CD4-positive, alpha-beta T cell (primary cell): ENCODE results near the gene HELT. TPM values are rescaled to one million over a fixed set of nuclear protein-coding genes. Genes with fewer than 3 reads are reported as not detected.
"Not testable (repeated sequence)": the region's sequence is repeated elsewhere in the genome, so short reads cannot be mapped to it uniquely, and the experiment has no call there.

Experiments
- ATAC-seq: fragments of 200-7000 bp; cut with Tn5 transposase; one replicate; pipeline ENCODE4 v1.10.0; 2022; ENCODE audit warnings: mild to moderate bottlenecking; ENCODE audit not compliant: poor library complexity
- CTCF ChIA-PET: fragments of 350-600 bp; sonication (Branson Sonifier 250); formaldehyde crosslinking; loops from one replicate; lab custom pipeline; 2021; ENCODE audit warnings: antibody characterized with exemption, inconsistent platforms; lab: Charles Lee
- POLR2A ChIA-PET: fragments of 350-600 bp; sonication (Branson Sonifier 250); formaldehyde crosslinking; loops from one replicate; lab custom pipeline; 2021; ENCODE audit warnings: antibody characterized with exemption, inconsistent platforms; lab: Charles Lee
- DNase-seq, 14 experiments: peaks; one replicate each; pipeline ENCODE4 v3.0.0-alpha.2; 2013 to 2020; ENCODE audit warnings: mixed read lengths in 2 of 14
- H3K27ac ChIP-seq, 2 donors: one replicate each; pipeline versions ENCODE4 v1.5.1 to v1.7.0; 2013; ENCODE audit warnings: low read length in 2 of 2, low read depth in 1 of 2, mild to moderate bottlenecking in 1 of 2
- H3K27me3 ChIP-seq, 2 experiments: 1 replicate in 1 of 2; 2 replicates in 1 of 2; pipeline versions ENCODE4 v1.6.1 to v1.7.0; 2013; ENCODE audit warnings: low read length in 2 of 2, control low read depth in 1 of 2, mild to moderate bottlenecking in 1 of 2, moderate library complexity in 1 of 2; ENCODE audit not compliant: insufficient read depth in 2 of 2, control insufficient read depth in 1 of 2
- H3K36me3 ChIP-seq: one replicate; pipeline ENCODE4 v1.6.1; 2013; ENCODE audit warnings: low read length, control low read depth; ENCODE audit not compliant: insufficient read depth
- H3K4me1 ChIP-seq: one replicate; pipeline ENCODE4 v1.6.1; 2013; ENCODE audit warnings: low read length, control low read depth; ENCODE audit not compliant: insufficient read depth
- H3K4me3 ChIP-seq: one replicate; pipeline ENCODE4 v1.5.1; 2013; ENCODE audit warnings: mild to moderate bottlenecking, low read length, moderate library complexity
- H3K9me3 ChIP-seq, 2 experiments: 1 replicate in 1 of 2; 2 replicates in 1 of 2; pipeline versions ENCODE4 v1.6.1 to v1.7.0; 2013; ENCODE audit warnings: low read length in 2 of 2, mild to moderate bottlenecking in 2 of 2, control low read depth in 1 of 2, moderate library complexity in 1 of 2; ENCODE audit not compliant: control insufficient read depth in 1 of 2, insufficient read depth in 1 of 2
- H3K27ac Mint-ChIP-seq: one replicate; pipeline ENCODE4 v1.8.0; 2020; ENCODE audit warnings: mixed read lengths
- H3K27me3 Mint-ChIP-seq: one replicate; pipeline ENCODE4 v1.8.0; 2021; ENCODE audit warnings: mixed read lengths
- H3K36me3 Mint-ChIP-seq: one replicate; pipeline ENCODE4 v1.8.0; 2021; ENCODE audit warnings: low read depth, mixed read lengths
- H3K4me1 Mint-ChIP-seq: one replicate; pipeline ENCODE4 v1.8.0; 2021; ENCODE audit warnings: low read depth, mixed read lengths
- H3K4me3 Mint-ChIP-seq: one replicate; pipeline ENCODE4 v1.8.0; 2020; ENCODE audit warnings: mild to moderate bottlenecking, mixed read lengths
- H3K9me3 Mint-ChIP-seq: one replicate; pipeline ENCODE4 v1.8.0; 2020; ENCODE audit warnings: mixed read lengths
- CTCF ChIP-seq: fragments of 200-600 bp; IDR thresholded peaks from one replicate; pipeline ENCODE4 v1.8.0; 2022; ENCODE audit warnings: antibody characterized with exemption, mild to moderate bottlenecking
- intact Hi-C, 2 experiments: fragments of 100-400 bp; cut with DNase I in 1 of 2; cut with micrococcal nuclease in 1 of 2; formaldehyde crosslinking; loops; one replicate each; pipeline versions ENCODE4 v1.15.1 to v1.9.0; 2023 to 2025; cut with DNase I, micrococcal nuclease
- total RNA-seq, 174 experiments: library from RNA in 2 of 174; stranded (reverse) in 2 of 174; gene quantifications; one replicate each; pipeline ENCODE4 v1.2.3 and lab custom pipeline; 2021 to 2026

The HELT gene
- total RNA-seq, 2 experiments from 2014 or later, result not detected

GRCh38 chr4:184994010-184994622, 24.2 kb upstream of the HELT start:
- H3K27me3 Mint-ChIP-seq, result no peaks in the 10 kb centered on the region
- DNase-seq (no peak), ATAC-seq (no peak)
- Histone ChIP-seq H3K4me1 (no peaks in the 10 kb centered on the region), H3K9me3 (no peaks in the 10 kb centered on the region), H3K36me3 (no peaks in the 10 kb centered on the region), H3K4me3 (no peak overlapping the region), H3K27ac (no peak overlapping the region), H3K27me3 (no peaks in the 10 kb centered on the region)
- H3K36me3 Mint-ChIP-seq, result no peaks in the 10 kb centered on the region
- no peaks in the 10 kb centered on the region for H3K9me3 Mint-ChIP-seq
- intact Hi-C loops, result no loop called here
- TF ChIP-seq CTCF, result no peak
- CTCF ChIA-PET, result interaction anchor here (0.6 kb wide), 1 partner anchor 1656 kb away, joined by 3 read pairs; no protein-coding TSS in a partner anchor
- POLR2A ChIA-PET, result no interaction called here
- H3K4me3 Mint-ChIP-seq, result no peak overlapping the region
- H3K27ac Mint-ChIP-seq, result no peak overlapping the region
- no peaks in the 10 kb centered on the region for H3K4me1 Mint-ChIP-seq

DNA sequence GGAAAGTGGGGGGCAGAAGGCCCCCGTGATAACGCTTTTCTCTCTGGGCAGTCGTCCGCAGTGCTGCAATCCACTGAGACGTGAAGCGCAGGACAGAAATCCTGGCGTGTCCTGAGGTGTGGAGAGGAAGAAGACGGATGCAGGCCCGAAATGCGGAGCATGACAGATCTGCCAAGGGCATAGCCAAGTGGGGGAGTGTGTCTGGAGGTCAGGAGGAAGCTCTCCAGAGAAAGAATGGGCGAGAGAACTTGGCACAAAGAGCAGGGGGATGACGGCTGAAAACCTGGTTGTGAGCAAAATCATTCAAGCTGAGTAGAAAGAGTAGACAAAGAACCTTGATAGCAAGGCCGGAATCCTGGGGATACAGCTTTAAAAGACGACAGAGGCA, 23.7 kb upstream of the HELT start:
- CTCF ChIA-PET, result interaction anchor here (0.6 kb wide), 1 partner anchor 1656 kb away, joined by 3 read pairs; no protein-coding TSS in a partner anchor
- POLR2A ChIA-PET, result no interaction called here
- ATAC-seq, result no peak
- H3K36me3 Mint-ChIP-seq, result no peaks in the 10 kb centered on the region
- DNase-seq, result no peak
- no peak for TF ChIP-seq CTCF
- H3K4me1 Mint-ChIP-seq, result no peaks in the 10 kb centered on the region
- H3K4me3 ChIP-seq, result no peak overlapping the region
- no peaks in the 10 kb centered on the region for H3K9me3 ChIP-seq
- no peak overlapping the region for H3K27ac Mint-ChIP-seq
- H3K9me3 Mint-ChIP-seq, result no peaks in the 10 kb centered on the region
- no peaks in the 10 kb centered on the region for H3K27me3 Mint-ChIP-seq
- no peaks in the 10 kb centered on the region for H3K36me3 ChIP-seq
- H3K4me1 ChIP-seq, result no peaks in the 10 kb centered on the region
- H3K4me3 Mint-ChIP-seq, result no peak overlapping the region
- no peaks in the 10 kb centered on the region for H3K27me3 ChIP-seq
- intact Hi-C loops, result no loop called here
- H3K27ac ChIP-seq, result no peak overlapping the region

- ATAC-seq, H3K27me3 Mint-ChIP-seq, CTCF ChIA-PET: not testable (repeated sequence)
These were observed 20.6 kb upstream of the HELT start for GRCh38 chr4:184997656-184998055.

DNA sequence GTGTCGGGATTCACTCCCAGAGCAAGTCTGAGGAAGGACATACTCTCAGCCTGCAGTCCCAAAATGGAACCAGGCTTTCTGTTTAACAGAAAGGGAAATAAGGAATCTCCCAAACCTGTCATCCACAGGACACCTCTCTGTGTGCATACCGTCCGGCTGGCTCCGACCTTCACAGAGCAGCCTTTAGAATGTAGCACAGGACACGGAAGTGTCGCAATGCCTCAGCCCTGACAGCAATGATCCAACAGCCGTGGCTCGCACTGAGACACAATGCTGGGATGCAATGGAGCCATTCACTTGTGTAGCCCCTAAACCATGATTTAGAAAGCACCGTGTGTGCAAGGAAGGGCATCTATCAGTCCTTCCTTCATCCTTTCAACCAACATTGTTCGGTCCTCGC, 15.5 kb upstream of the HELT start:
- H3K4me1 Mint-ChIP-seq, result peaks cover 6% of the 10 kb centered on the region
- no peak for TF ChIP-seq CTCF
- DNase-seq, result no peak
- ChIA-PET POLR2A (no interaction called here), CTCF (no interaction called here)
- H3K9me3 ChIP-seq, result no peaks in the 10 kb centered on the region
- H3K27me3 Mint-ChIP-seq, result peaks cover 41% of the 10 kb centered on the region
- H3K27ac ChIP-seq, result no peak overlapping the region
- H3K9me3 Mint-ChIP-seq, result no peaks in the 10 kb centered on the region
- H3K4me3 ChIP-seq, result no peak overlapping the region
- peaks cover 8% of the 10 kb centered on the region for H3K4me1 ChIP-seq
- H3K27ac Mint-ChIP-seq, result no peak overlapping the region
- intact Hi-C loops, result loop anchor here (10.0 kb wide), 2 partner anchors 92 to 182 kb away; no protein-coding TSS in a partner anchor
- H3K36me3 Mint-ChIP-seq, result no peaks in the 10 kb centered on the region
- no peak for ATAC-seq
- peaks cover 8 to 11% of the 10 kb centered on the region in 2 experiments for H3K27me3 ChIP-seq
- no peak overlapping the region for H3K4me3 Mint-ChIP-seq
- H3K36me3 ChIP-seq, result no peaks in the 10 kb centered on the region

More at GRCh38 chr4:184997656-184998055, 20.6 kb upstream of the HELT start:
- H3K9me3 Mint-ChIP-seq, H3K4me1 ChIP-seq, intact Hi-C loops, H3K4me3 ChIP-seq, H3K27me3 ChIP-seq, DNase-seq, POLR2A ChIA-PET, H3K4me3 Mint-ChIP-seq, H3K27ac Mint-ChIP-seq, H3K4me1 Mint-ChIP-seq, H3K36me3 Mint-ChIP-seq, H3K9me3 ChIP-seq, H3K27ac ChIP-seq, H3K36me3 ChIP-seq: not testable (repeated sequence)
